Kidney epithelial cell (primary cell): ENCODE measurements around the gene OPRL1. TPM values are rescaled to one million over a fixed set of nuclear protein-coding genes. Genes with fewer than 3 reads are reported as not detected.

Experiments used
- DNase-seq: peaks from one replicate; pipeline ENCODE4 v3.0.0-alpha.2; 2010; ENCODE audit warnings: low read depth
- H3K27me3 ChIP-seq: 2 replicates; pipeline ENCODE4 v1.6.0; 2011; ENCODE audit warnings: low read length; ENCODE audit not compliant: control insufficient read depth, insufficient read depth
- H3K36me3 ChIP-seq: 2 replicates; pipeline ENCODE4 v1.5.1; 2011; ENCODE audit warnings: low read length; ENCODE audit not compliant: control insufficient read depth, insufficient read depth
- H3K4me3 ChIP-seq: 2 replicates; pipeline ENCODE4 v1.5.1; 2011; ENCODE audit warnings: low read depth, mild to moderate bottlenecking, control low read depth, low read length
- CTCF ChIP-seq: IDR thresholded peaks from 2 replicates; pipeline ENCODE4 v1.5.1; 2011; ENCODE audit warnings: mild to moderate bottlenecking, moderate library complexity, low read length, control low read depth, inconsistent platforms; ENCODE audit not compliant: insufficient read depth, poor library complexity, severe bottlenecking
- total RNA-seq: library from RNA; depleted of rRNA; stranded (reverse); fragments of >200 nt; gene quantifications from 2 replicates; pipeline ENCODE4 v1.2.3, GENCODE V29; 2015

The OPRL1 gene
- total RNA-seq, 1 donor from 2014 or later = 0.21 TPM

GRCh38 chr20:64057628-64058498, 22.0 kb upstream of the OPRL1 start:
- H3K27me3 ChIP-seq = peaks cover 13% of the 10 kb centered on the region
- no peaks in the 10 kb centered on the region for H3K36me3 ChIP-seq
- peak; percentile 95 for TF ChIP-seq CTCF
- no peak for DNase-seq
- no peak overlapping the region for H3K4me3 ChIP-seq

GRCh38 chr20:64058536-64058935, 21.3 kb upstream of the OPRL1 start:
- no peaks in the 10 kb centered on the region for H3K36me3 ChIP-seq
- no peak for TF ChIP-seq CTCF
- DNase-seq = no peak
- peaks cover 6% of the 10 kb centered on the region for H3K27me3 ChIP-seq
- H3K4me3 ChIP-seq = no peak overlapping the region

- H3K4me3 ChIP-seq = peak overlapping the region; percentile 55
- no peaks in the 10 kb centered on the region for H3K27me3 ChIP-seq
- DNase-seq = no peak
- no peaks in the 10 kb centered on the region for H3K36me3 ChIP-seq
- no peak for TF ChIP-seq CTCF
These were observed 17.6 kb upstream of the OPRL1 start for GRCh38 chr20:64062276-64062595.

- no peak for TF ChIP-seq CTCF
- DNase-seq = peak; percentile 67
- Histone ChIP-seq H3K27me3 (no peaks in the 10 kb centered on the region), H3K4me3 (peak within 1 kb of the TSS; percentile 89), H3K36me3 (no peaks in the 10 kb centered on the region)
These were observed 17.1 kb upstream of the OPRL1 start, which contains the start of gene TCEA2 for GRCh38 chr20:64062596-64063388. Gene TCEA2, plus strand, starts transcription at chr20:64063198. Its CDS starts 115 bp downstream, at chr20:64063313.

GRCh38 chr20:64063389-64064144, 16.3 kb upstream of the OPRL1 start:
- no peaks in the 10 kb centered on the region for H3K27me3 ChIP-seq
- no peaks in the 10 kb centered on the region for H3K36me3 ChIP-seq
- no peak for DNase-seq
- TF ChIP-seq CTCF = no peak
- peak overlapping the region; percentile 89 for H3K4me3 ChIP-seq
